PFSK-1 (cell line): ENCODE measurements around the gene NGFR.

Experiments used
- POLR2AphosphoS5 ChIP-seq: IDR thresholded peaks from 2 replicates; pipeline ENCODE4 v1.6.1; 2012; ENCODE audit warnings: low read depth, mild to moderate bottlenecking, control low read depth, low read length, moderate library complexity
- REST ChIP-seq, 2 experiments: IDR thresholded peaks; 2 replicates each; pipeline versions ENCODE4 v1.6.1 to v1.8.0; 2011 to 2012; ENCODE audit warnings: low read depth in 2 of 2, low read length in 2 of 2, control low read depth in 1 of 2, inconsistent platforms in 1 of 2, mild to moderate bottlenecking in 1 of 2, moderate library complexity in 1 of 2; ENCODE audit not compliant: insufficient read depth in 1 of 2
- SIN3A ChIP-seq: IDR thresholded peaks from 2 replicates; pipeline ENCODE4 v1.6.1; 2012; ENCODE audit warnings: mild to moderate bottlenecking, low read length, moderate library complexity, borderline replicate concordance; ENCODE audit not compliant: insufficient read depth

GRCh38 chr17:49527927-49528651 lies 33.0 kb downstream of the NGFR start:
- TF ChIP-seq POLR2AphosphoS5, result no peak
- no peak for TF ChIP-seq REST (IDR thresholded peaks at IDR 0.05; ENCODE audit: insufficient read depth in 1 of 2, low read depth in 2 of 2, low read length in 2 of 2)
- TF ChIP-seq SIN3A, result no peak
